SIG-M5 treated with dmso at 0.1 percent for 504 hours (cell line): Measurements from ENCODE around the gene KRTAP4-2.
"Not testable (repeated sequence)": the region's sequence is repeated elsewhere in the genome, so short reads cannot be mapped to it uniquely, and the experiment has no call there.

ENCODE experiments used
- DNase-seq: peaks from one replicate; lab custom pipeline; 2025; ENCODE audit not compliant: unreplicated experiment; lab: John Stamatoyannopoulos, UW

Gene KRTAP4-2

DNA sequence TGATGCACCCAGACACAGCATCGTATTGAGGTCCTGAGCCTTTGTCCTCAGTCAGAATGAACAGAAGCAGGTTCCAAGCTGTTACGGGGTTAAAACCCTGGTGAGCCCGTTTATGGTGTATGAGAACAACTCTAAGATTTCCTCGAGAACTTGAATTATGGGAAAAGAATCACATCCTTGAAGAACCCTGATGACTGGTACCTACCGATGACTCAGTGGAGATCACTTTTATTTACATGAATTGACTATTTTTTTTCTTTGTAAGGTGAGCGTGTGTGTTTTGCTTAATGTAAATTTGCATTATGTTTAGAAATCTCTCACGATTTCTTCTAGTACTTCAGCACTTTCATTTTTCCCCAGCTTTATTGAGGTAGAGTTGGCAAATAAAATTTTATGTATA lies 14.2 kb downstream of the KRTAP4-2 start:
- DNase-seq = no peak

DNA sequence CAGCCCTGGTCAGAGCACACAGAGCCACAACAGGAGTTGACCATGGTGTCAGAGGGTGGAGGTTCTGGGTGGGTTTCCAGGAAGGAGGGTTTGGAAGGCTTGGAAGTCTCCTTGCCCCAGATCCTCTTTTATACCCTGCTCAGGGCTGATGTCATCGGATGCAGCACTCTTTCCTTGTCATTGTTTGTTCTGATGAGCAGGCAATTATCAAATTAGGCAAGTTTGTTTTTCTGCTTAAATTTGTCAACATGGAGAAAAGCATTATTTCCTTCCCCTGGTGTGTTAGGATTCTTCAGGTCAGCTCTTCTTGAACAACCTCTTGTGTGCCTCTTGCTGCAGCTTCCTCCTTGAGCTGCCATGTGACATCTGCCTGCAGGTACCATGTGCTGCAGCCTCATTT lies 17.4 kb downstream of the KRTAP4-2 start, which contains the start of gene KRTAP4-4:
Gene KRTAP4-4, minus strand, starts transcription at position 101 of the 400 bp plus-strand sequence. Its CDS starts 57 bp downstream, at position 44.
- no peak for DNase-seq

- DNase-seq = not testable (repeated sequence)
Observed at GRCh38 chr17:41160190-41160589, 17.8 kb downstream of the KRTAP4-2 start.

GRCh38 chr17:41153856-41154255 lies 24.2 kb downstream of the KRTAP4-2 start:
- no peak for DNase-seq

DNA sequence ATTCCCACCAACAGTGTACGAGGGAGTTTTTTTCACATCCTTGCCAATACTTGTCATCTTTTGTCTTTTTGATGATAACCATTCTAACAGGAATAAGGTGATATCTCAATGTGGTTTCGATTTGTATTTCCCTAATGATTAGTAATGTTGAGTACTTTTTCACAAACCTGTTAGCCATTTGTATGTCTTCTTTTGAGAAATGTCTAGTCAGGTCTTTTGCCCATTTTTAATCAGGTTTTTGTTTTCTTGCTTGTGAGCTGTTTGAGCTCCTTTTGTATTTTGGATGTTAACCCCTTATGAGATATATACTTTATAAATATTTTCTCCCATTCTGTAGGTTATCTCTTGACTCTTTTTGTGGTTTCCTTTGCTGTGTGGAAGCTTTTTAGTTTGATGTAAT lies 26.5 kb downstream of the KRTAP4-2 start:
- DNase-seq = no peak

DNA sequence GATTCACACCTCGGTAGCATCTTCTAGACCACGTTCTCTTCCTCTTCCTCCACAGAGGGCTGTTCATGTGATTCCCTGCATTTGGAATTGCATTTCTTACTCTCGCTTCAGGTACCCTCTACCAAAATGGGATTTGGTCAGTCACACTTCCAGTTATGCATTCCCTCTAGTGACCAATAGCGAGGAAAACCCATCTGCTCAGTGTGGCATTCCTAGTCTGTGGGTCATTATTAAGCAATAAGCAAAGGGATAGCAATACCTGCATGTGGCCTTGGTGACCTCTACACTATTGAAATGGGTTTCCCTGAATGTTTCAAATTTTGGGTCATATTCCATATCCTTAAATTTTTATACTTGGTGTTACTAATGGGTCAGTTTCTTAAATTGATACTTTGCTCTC lies 28.0 kb downstream of the KRTAP4-2 start:
- DNase-seq = no peak

DNA sequence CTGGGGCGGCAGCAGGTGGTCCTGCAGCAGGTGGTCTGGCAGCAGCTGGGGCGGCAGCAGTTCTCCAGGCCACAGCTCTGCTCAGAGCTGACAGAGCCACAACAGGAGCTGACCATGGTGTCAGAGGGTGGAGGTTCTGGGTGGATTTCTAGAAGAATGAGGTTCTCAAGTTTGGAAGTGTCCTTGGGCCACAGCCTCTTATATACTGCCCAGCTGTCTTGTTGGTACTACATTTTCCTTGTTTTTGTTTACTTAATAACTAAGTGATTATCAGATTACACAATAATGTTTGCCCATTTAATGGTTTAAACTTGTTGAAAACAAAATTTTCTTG lies 28.4 kb downstream of the KRTAP4-2 start, which contains the start of gene KRTAP4-5:
Gene KRTAP4-5, minus strand, starts transcription at position 174 of the 334 bp plus-strand sequence. Its CDS starts 58 bp downstream, at position 116.
- no peak for DNase-seq

GRCh38 chr17:41148971-41149651 lies 28.9 kb downstream of the KRTAP4-2 start:
- DNase-seq = not testable (repeated sequence)

GRCh38 chr17:41147531-41148204 lies 30.4 kb downstream of the KRTAP4-2 start:
- DNase-seq = no peak

DNA sequence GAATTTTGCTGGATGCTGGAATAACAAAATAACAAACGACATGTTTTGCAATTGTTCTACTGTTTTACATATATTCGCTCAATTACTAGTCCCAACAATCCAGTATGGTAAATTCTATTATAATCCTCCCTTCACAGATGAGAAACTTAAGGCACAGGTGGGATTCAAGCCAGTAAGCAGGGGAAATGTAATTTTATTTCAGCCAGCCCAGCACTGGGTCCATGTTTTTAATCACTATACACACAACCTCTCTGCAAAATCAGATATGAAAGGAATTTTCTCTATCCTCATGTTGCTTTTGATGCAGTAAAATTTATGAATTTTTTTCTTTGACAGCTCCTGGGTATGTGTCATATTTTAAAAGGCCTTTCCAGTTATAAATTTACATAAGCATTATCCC lies 32.8 kb downstream of the KRTAP4-2 start:
- DNase-seq = no peak

GRCh38 chr17:41144846-41145245 lies 33.2 kb downstream of the KRTAP4-2 start:
- DNase-seq = no peak

GRCh38 chr17:41141361-41141760 lies 36.7 kb downstream of the KRTAP4-2 start:
- no peak for DNase-seq

DNA sequence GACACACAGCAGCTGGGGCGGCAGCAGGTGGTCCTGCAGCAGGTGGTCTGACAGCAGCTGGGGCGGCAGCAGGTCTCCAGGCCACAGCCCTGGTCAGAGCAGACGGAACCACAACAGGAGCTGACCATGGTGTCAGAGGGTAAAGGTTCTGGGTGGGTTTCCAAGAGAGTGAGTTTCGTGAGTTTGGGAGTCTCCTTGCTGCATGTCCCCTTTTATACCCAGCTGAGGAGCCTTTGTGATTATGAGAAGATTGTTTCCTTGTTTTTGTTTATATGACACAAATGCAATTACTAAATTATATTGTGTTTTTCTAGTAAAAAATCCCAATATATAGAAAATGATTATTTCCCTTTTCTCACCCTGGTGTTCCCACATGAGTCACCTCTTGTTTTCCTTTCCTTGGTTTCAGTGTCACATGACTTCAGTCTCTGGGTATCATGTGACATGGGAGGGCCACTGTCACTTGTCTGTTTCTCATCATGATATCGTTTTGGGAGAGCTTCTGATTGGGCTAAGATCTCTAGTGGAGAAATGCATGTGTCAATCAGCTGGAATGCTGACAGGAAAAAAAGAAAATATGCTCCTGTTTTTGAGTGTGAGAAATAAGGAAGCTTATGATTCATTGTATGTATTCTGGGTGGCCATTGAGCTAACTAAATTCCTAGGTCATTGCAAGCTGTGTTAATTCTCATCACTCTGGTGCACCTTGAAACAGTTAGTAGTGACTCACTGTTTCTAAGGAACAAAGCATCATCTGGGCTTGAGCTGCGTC lies 37.5 kb downstream of the KRTAP4-2 start, which contains the start of gene KRTAP4-6:
Gene KRTAP4-6, minus strand, starts transcription at position 185 of the 772 bp plus-strand sequence. Its CDS starts 57 bp downstream, at position 128.
- DNase-seq = no peak

DNA sequence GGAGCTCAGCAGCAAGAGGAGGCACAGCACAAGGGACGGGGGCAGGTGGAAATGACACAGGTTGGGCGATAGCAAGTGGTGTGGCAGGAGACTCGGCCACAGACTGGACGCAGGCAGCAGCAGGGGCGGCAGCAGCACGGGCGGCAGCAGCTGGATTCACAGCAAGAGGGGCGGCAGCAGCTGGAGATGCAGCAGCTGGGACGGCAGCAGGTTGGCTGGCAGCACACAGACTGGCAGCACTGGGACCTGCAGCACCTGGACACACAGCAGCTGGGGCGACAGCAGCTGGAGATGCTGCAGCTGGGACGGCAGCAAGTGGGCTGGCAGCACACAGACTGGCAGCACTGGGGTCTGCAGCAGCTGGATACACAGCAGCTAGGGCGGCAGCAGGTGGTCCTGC lies 38.2 kb downstream of the KRTAP4-2 start:
- DNase-seq = not testable (repeated sequence)

- DNase-seq = no peak
Observed at GRCh38 chr17:41133880-41134735, 43.9 kb downstream of the KRTAP4-2 start.

DNA sequence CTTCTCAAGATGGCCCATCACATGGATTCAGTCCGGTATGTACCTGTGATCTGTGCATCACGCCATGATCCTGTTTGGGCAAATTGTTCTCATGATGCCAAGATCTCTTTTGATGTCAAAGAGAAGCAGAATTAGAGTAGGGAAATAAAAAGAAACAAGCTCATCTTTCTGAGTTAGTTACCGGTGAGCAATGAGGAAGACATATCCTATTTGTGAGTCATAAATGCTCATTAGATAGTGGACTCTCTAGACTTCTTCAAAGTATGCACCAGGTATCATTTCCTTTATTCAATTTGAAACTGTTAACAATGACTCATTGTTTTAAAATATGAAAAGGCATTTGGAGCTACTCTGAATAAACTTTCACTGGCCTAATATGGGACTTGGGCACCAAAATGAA lies 46.0 kb downstream of the KRTAP4-2 start:
- DNase-seq = no peak
